ENCODE measurements around the gene RPTOR. TPM values are rescaled to one million over a fixed set of nuclear protein-coding genes. Genes with fewer than 3 reads are reported as not detected.

RPTOR gene
- total RNA-seq, 4 donors from 2014 or later: 23.6 to 37.0 (median 27.8) TPM

GRCh38 chr17:80745183-80745582 lies 200.5 kb downstream of the RPTOR start:
- no peak for DNase-seq (ENCODE audit: low spot score)
- ATAC-seq (ENCODE audit: low FRiP score): no peak
- TF ChIP-seq, protein P1, sequence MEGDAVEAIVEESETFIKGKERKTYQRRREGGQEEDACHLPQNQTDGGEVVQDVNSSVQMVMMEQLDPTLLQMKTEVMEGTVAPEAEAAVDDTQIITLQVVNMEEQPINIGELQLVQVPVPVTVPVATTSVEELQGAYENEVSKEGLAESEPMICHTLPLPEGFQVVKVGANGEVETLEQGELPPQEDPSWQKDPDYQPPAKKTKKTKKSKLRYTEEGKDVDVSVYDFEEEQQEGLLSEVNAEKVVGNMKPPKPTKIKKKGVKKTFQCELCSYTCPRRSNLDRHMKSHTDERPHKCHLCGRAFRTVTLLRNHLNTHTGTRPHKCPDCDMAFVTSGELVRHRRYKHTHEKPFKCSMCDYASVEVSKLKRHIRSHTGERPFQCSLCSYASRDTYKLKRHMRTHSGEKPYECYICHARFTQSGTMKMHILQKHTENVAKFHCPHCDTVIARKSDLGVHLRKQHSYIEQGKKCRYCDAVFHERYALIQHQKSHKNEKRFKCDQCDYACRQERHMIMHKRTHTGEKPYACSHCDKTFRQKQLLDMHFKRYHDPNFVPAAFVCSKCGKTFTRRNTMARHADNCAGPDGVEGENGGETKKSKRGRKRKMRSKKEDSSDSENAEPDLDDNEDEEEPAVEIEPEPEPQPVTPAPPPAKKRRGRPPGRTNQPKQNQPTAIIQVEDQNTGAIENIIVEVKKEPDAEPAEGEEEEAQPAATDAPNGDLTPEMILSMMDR (IDR thresholded peaks at IDR 0.05): no peak

DNA sequence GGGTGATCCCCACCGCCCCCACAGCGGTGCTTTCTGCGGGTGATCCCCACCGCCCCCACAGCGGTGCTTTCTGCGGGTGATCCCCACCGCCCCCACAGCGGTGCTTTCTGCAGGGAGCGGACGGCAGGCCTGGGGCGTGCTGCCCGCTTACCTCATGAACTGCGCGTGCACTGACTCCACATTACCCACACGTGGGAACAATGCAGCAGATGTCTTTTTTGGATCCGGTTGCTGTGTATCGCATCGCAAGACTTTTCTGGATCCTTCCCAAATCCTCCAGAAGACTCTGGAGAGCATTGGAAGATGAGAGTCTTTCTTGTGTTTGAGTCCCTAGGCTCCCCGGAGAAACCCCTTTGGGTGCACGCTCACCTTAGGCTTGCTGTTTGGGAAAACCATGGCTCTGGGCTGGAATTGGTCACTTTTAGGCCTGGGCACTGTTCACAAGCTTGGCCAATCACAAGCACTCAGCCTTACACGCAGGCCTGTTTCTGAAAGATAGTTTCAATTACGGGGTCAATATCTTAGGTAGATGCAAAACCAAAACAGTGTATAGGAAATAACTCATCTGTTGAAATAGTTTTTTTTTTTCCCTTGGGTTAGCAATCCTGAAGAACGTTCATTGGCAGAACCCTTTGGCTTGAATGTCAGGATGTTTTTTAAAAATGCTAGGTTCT lies 201.8 kb downstream of the RPTOR start:
- no peak for DNase-seq (ENCODE audit: low spot score)
- no peak for ATAC-seq (ENCODE audit: low FRiP score)

GRCh38 chr17:80747469-80747868 lies 202.8 kb downstream of the RPTOR start:
- ATAC-seq (ENCODE audit: low FRiP score) (no peak), DNase-seq (ENCODE audit: low spot score) (no peak)
- TF ChIP-seq, protein P1 (IDR thresholded peaks at IDR 0.05): no peak

More for the DNA sequence above, 201.8 kb downstream of the RPTOR start:
- TF ChIP-seq, protein P1 (IDR thresholded peaks at IDR 0.05): no peak

GRCh38 chr17:80749611-80750010 lies 205.0 kb downstream of the RPTOR start:
- no peak for ATAC-seq (ENCODE audit: low FRiP score)
- no peak for DNase-seq (ENCODE audit: low spot score)
- TF ChIP-seq, protein P1 (IDR thresholded peaks at IDR 0.05): no peak

GRCh38 chr17:80750263-80750662 lies 205.6 kb downstream of the RPTOR start:
- DNase-seq (ENCODE audit: low spot score) (no peak), ATAC-seq (ENCODE audit: low FRiP score) (no peak)
- TF ChIP-seq, protein P1 (IDR thresholded peaks at IDR 0.05): no peak

DNA sequence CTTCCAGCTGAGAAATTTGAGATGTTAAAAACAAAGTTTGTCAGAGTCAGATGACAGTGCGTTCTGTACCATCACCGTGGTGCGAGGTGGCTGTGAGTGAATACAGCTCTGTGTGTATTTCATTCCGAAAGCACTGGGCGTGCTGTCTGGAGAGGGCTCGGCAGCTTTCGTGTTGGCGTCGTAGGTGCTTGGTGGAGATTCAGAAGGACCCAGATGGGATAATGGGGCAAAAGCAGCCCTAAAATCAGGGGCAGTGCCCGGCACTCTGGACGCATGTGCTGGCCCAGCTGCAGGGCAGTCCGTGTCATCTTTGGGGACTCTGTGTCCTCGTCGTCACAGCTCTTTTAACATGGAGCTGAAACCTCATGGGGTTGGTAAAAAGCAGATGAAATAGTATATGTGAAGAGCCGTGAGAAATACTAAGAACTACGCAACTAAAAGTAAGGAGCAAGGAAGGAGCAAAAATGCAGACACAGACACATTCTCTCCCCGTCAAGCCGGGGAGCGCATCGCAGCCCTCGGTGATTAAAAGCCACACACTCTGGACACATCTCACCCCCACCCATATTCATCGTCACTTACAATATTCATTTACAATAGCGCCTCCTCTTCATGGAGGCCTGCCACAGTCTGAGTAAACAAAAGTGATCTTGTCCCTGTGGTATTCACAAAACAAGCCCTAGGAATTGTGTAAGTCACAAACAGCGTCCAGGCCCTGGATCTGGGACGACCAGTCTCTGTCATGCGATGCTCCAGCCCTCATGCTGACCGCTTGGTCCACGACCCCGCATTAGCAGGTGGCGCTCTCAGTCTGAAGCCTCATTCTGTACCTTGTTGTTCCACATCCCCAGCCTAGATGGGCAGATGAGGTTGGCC lies 206.7 kb downstream of the RPTOR start:
- peak; percentile 62 for ATAC-seq (ENCODE audit: low FRiP score)
- no peak for DNase-seq (ENCODE audit: low spot score)
- TF ChIP-seq, protein P1 (IDR thresholded peaks at IDR 0.05): no peak
